Measurements from ENCODE around the gene NME7.
A peak's percentile ranks its signal among the peaks of the same experiment; 100 is the strongest.

The NME7 gene

GRCh38 chr1:169121146-169121923, 246.3 kb downstream of the NME7 start:
- DNase-seq: no peak

- DNase-seq: no peak
Measured at GRCh38 chr1:169120066-169120465, 247.5 kb downstream of the NME7 start.

- DNase-seq: no peak
Measured at GRCh38 chr1:169119405-169119804, 248.2 kb downstream of the NME7 start.

DNA sequence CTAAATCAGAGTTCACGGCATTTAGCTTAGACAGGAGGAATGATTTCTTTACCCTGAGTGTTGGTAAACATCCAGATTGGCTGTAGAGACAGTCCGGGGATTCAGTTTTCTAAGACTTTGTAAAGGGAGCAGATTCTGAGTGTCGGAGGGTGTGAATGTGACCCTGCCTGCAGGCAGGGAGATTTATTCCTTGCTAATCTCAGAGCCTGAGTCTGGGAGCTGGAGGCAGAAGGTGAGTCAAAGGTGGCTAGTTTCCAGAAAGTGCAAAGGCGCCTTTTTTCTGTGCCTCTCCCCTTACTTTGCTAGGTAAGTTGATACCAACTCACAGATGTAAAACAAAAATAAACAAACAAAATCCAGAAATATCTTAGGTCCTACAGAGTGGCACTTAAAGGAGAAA, 249.4 kb downstream of the NME7 start:
- no peak for DNase-seq

- no peak for DNase-seq
Measured at GRCh38 chr1:169117599-169117998, 250.0 kb downstream of the NME7 start.

- DNase-seq: no peak
Measured at GRCh38 chr1:169117014-169117413, 250.6 kb downstream of the NME7 start.

- no peak for DNase-seq
Measured at GRCh38 chr1:169115891-169116585, 251.6 kb downstream of the NME7 start.

- no peak for DNase-seq
Measured at GRCh38 chr1:169113613-169114119, 253.9 kb downstream of the NME7 start.

- DNase-seq: no peak
Measured at GRCh38 chr1:169112241-169112640, 255.4 kb downstream of the NME7 start.

DNA sequence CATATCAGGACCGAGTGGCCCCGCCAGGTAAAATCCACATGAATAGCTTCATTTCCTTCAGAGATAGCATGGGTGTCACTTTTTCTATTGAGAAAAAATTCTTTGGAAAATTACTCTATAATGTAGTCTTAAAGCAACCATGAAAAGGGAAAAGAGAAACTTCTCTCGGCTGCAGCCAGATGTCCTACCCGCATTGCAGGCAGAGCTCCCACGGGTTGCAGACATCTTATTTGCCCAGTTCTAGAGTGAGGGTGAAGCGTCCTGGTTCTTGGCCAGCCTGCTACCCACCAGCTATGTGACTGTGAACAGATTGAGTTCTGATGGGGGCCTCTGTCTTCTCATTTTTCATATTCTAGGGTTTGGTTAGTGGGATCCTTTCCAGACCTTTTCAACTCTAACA, 256.1 kb downstream of the NME7 start:
- no peak for DNase-seq

DNA sequence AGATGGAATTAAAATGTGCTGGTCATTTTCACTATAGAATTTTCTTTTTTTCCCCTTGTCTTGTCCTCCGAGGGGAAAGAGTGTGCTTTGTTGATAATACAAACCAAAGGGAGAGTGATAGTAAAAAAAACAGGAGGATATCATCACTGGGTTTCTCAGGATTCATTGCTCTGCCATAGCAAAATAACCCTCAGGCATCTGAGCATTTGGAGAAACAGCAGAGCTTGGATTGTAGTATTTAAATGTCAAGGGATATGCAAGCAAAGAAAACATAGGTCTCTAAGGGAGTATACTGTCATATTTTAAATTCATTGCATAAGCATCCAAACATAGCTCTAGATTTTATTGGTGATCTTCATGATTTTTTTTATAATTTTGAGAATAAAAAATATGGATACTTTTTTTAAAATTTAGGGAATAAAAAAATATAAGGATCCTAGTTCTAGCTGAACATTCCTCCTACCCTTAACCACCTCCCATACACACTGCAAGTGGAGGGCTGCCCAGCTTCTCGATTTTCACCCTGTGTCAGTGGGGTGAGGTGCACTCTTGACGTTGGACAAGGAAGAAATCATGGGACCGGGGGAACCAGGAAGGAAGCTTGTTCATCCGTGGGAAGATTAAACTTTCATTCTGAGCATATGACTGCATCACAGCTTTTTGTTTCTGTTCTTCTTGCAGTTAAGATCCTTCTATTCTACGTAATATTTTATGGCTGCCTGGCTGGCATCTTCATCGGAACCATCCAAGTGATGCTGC, 256.7 kb downstream of the NME7 start:
- no peak for DNase-seq

DNA sequence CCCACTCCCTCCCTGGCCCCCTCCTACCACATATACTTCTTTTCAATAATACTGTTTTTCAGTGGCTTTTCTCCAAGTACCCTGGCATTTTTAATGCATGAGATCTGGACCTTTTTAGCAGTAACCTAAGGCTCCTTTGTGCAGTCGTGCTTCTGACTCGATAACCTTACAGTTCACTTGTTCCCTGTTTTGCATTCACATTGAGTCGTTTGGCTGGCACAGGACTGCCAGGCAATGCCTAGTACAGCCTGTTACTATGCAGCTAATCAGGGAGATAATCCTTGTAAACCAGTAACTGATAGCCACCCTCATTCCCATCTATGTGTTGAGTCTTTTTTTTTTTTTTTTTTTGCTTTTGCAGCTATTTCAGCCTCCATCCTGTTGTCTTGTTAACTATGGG, 257.4 kb downstream of the NME7 start:
- no peak for DNase-seq

DNA sequence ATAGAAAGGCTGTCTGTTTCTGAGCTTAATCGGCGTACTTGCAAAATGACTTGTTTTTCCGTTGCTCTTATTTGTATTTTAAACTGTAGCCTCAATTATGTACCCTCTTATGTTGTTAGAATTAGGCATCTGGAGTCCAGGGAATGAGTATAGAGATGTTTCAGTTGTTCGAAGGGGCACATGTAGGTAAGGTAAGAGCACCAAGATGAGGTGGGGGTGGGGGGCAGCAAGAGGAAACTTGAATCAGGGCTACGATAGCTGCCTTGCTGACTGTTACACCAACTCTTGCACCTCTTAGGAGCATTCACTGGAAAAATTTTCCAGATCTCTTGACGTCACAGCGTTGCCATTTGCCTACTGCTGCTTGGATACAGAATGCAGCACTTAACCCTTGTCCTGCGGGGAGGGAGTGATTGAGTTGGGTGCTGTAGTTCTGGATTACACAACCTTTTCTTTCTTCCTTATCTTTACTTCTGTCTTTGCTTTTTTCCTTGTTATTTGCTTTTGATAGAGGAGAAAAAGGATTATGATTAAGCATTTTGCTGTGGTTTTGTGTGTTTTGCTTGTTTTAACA, 257.9 kb downstream of the NME7 start:
- no peak for DNase-seq

- no peak for DNase-seq
Measured at GRCh38 chr1:169108863-169109560, 258.6 kb downstream of the NME7 start.

GRCh38 chr1:169108223-169108622, 259.4 kb downstream of the NME7 start:
- DNase-seq: no peak

- no peak for DNase-seq
Measured at GRCh38 chr1:169107603-169108208, 259.9 kb downstream of the NME7 start.

GRCh38 chr1:169106921-169107602, 260.5 kb downstream of the NME7 start:
- DNase-seq: no peak

DNA sequence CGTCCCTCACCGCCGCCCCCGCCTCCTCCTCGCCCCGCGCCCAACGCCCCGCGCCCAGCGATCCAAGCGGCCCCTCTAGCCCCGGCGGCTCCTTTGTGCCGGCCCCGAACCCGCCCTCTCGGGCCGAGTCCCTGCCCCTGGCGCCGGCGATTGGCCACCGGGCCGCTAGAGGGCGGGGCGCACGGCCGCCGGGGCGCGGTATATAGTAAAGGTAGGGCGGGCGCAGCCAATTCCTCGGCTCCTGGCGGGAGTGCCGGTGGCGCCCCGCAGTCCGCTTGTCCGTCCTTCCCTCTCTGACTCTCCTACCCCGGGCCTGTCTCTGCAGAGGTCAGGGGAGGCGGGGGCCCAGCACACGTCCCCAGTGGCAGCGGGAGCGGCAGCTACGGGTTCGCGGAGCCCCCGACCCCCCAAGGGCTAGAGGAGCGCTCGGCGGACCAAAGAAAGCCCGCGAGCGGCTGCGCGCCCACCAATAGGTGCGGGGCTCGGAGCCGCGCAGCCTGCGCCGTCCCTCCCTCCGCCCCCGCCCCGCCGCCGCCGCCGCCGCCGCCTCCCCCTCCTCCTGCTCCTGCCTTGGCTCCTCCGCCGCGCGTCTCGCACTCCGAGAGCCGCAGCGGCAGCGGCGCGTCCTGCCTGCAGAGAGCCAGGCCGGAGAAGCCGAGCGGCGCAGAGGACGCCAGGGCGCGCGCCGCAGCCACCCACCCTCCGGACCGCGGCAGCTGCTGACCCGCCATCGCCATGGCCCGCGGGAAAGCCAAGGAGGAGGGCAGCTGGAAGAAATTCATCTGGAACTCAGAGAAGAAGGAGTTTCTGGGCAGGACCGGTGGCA, 261.3 kb downstream of the NME7 start, which contains the start of gene ATP1B1:
ATP1B1 (plus strand) TSS at position 596 of the 826 bp plus-strand sequence; CDS start at position 736, 140 bp downstream.
- DNase-seq: peak; percentile 43 to 75 (median 56)

DNA sequence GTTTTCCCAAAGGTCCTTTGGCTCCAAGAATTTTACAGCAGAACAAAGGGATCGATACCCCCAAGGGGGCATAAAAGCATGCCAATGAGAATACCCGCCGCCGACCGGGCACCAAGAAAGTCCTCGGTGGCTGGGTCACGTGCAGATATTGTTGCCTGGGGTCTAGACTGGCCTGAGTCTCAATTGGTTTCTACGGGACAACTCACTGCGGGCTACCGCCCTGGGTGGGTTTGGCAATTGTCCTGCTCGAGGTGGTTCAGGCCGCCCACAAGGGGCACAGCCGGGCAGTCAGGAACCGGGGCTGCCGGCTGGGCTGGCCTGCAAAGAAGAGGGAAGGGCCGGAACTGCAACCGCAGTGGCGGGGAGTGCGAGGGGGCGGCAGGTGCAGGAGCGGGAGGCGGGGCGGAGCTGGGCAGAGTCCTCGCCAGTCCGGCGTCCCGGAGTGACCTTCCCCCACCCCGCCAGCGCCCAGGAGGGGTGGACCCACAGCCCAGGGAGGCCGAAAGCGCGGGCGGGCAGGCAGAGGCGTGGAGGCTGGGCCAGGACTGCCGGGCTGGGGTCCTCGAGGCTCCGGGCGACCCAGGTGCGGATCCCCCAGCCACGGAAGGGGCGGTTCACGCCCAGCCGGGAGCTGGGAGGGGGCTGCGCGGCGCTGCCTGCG, 262.0 kb downstream of the NME7 start:
- DNase-seq: no peak

- no peak for DNase-seq
Measured at GRCh38 chr1:169105087-169105433, 262.5 kb downstream of the NME7 start.

All from activated naive CD4-positive, alpha-beta T cell (primary cell).